Suppressor macrophage treated with lipopolysaccharide for 4 hours (primary cell): ENCODE results near the gene RNF181.
A peak's percentile ranks its signal among the peaks of the same experiment; 100 is the strongest.
"Not testable (repeated sequence)": the region's sequence is repeated elsewhere in the genome, so short reads cannot be mapped to it uniquely, and the experiment has no call there.

Source experiments
- DNase-seq: peaks from one replicate; pipeline ENCODE4 v3.0.0-alpha.2; 2020

RNF181 gene

GRCh38 chr2:85577386-85578242 lies 17.9 kb upstream of the RNF181 start, which contains the start of gene VAMP8:
Gene VAMP8 (plus strand): TSS chr2:85577586. CDS start chr2:85577647, 61 bp downstream.
- DNase-seq: peak; percentile 60

- DNase-seq: peak; percentile 82
Observed at GRCh38 chr2:85578243-85579180, 17.0 kb upstream of the RNF181 start.

- DNase-seq: peak; percentile 82
Observed at GRCh38 chr2:85579266-85579935, 16.1 kb upstream of the RNF181 start.

- DNase-seq: no peak
Observed at GRCh38 chr2:85580206-85580605, 15.3 kb upstream of the RNF181 start.

GRCh38 chr2:85582492-85582891 lies 13.1 kb upstream of the RNF181 start:
- no peak for DNase-seq

GRCh38 chr2:85583667-85584353 lies 11.7 kb upstream of the RNF181 start:
- peak; percentile 62 for DNase-seq

- peak; percentile 72 for DNase-seq
Observed at GRCh38 chr2:85584354-85584856, 11.1 kb upstream of the RNF181 start, which contains the start of gene VAMP5. Gene VAMP5 (plus strand): TSS chr2:85584431. CDS start chr2:85584491, 60 bp downstream.

GRCh38 chr2:85584857-85585780 lies 10.4 kb upstream of the RNF181 start:
- DNase-seq: peak; percentile 51

- peak; percentile 84 for DNase-seq
Observed at GRCh38 chr2:85585781-85586105, 9.8 kb upstream of the RNF181 start.

GRCh38 chr2:85588236-85588635 lies 7.3 kb upstream of the RNF181 start:
- no peak for DNase-seq

GRCh38 chr2:85588645-85589044 lies 6.9 kb upstream of the RNF181 start:
- DNase-seq: no peak

GRCh38 chr2:85589181-85589580 lies 6.4 kb upstream of the RNF181 start:
- no peak for DNase-seq

- peak; percentile 82 for DNase-seq
Observed at GRCh38 chr2:85589982-85590791, 5.4 kb upstream of the RNF181 start.

- DNase-seq: no peak
Observed at GRCh38 chr2:85590950-85591349, 4.6 kb upstream of the RNF181 start.

- no peak for DNase-seq
Observed at GRCh38 chr2:85591563-85591962, 4.0 kb upstream of the RNF181 start.

GRCh38 chr2:85592299-85592698 lies 3.2 kb upstream of the RNF181 start:
- not testable (repeated sequence) for DNase-seq

- DNase-seq: no peak
Observed at GRCh38 chr2:85593023-85593422, 2.5 kb upstream of the RNF181 start.

- no peak for DNase-seq
Observed at GRCh38 chr2:85594715-85595300, 737 bp upstream of the RNF181 start.

- DNase-seq: no peak
Observed at GRCh38 chr2:85596026-85596333, 435 bp downstream of the RNF181 start.
